Fibroblast of lung (primary cell): ENCODE results near the gene PDE4B. TPM values are rescaled to one million over a fixed set of nuclear protein-coding genes. Genes with fewer than 3 reads are reported as not detected.

Experiments
- DNase-seq, 2 donors: peaks; one replicate each; pipeline versions ENCODE4 v3.0.0 to v3.0.0-alpha.2; 2010; ENCODE audit warnings: low read depth in 2 of 2
- H2AFZ ChIP-seq: 2 replicates; pipeline ENCODE4 v1.5.1; 2012; ENCODE audit warnings: low read length, control low read depth, inconsistent platforms
- H3K27ac ChIP-seq: 2 replicates; pipeline ENCODE4 v1.5.1; 2011; ENCODE audit warnings: low read length, control low read depth; ENCODE audit not compliant: insufficient read depth
- H3K27me3 ChIP-seq: 2 replicates; pipeline ENCODE4 v1.5.1; 2011; ENCODE audit warnings: mild to moderate bottlenecking, low read length; ENCODE audit not compliant: control insufficient read depth, insufficient read depth
- H3K36me3 ChIP-seq: 2 replicates; pipeline ENCODE4 v1.5.1; 2011; ENCODE audit warnings: low read length; ENCODE audit not compliant: control insufficient read depth, insufficient read depth
- H3K4me1 ChIP-seq: 2 replicates; pipeline ENCODE4 v1.5.1; 2011; ENCODE audit warnings: low read length; ENCODE audit not compliant: control insufficient read depth, insufficient read depth; ENCODE audit errors: extremely low read depth
- H3K4me2 ChIP-seq: 2 replicates; pipeline ENCODE4 v1.5.1; 2011; ENCODE audit warnings: low read length, control low read depth; ENCODE audit not compliant: insufficient read depth; ENCODE audit errors: extremely low read depth
- H3K4me3 ChIP-seq, 4 experiments: fragments of 200-600 bp in 1 of 4; sonication (generic) in 1 of 4; replicated peaks in 1 of 4; 2 replicates each; pipeline ENCODE4 v1.5.1; 2011 to 2016; ENCODE audit warnings: low read length in 4 of 4, low read depth in 3 of 4, mild to moderate bottlenecking in 3 of 4, control low read depth in 2 of 4, inconsistent platforms in 1 of 4, mixed read lengths in 1 of 4; ENCODE audit not compliant: insufficient read depth in 1 of 4; ENCODE audit errors: control extremely low read depth in 1 of 4
- H3K79me2 ChIP-seq: 2 replicates; pipeline ENCODE4 v1.5.1; 2012; ENCODE audit warnings: mild to moderate bottlenecking, low read length, inconsistent platforms; ENCODE audit not compliant: control insufficient read depth, insufficient read depth
- H3K9ac ChIP-seq: 2 replicates; pipeline ENCODE4 v1.5.1; 2011; ENCODE audit warnings: mild to moderate bottlenecking, low read length, control low read depth; ENCODE audit not compliant: insufficient read depth
- H3K9me3 ChIP-seq: 2 replicates; pipeline ENCODE4 v1.5.1; 2012; ENCODE audit warnings: low read depth, low read length; ENCODE audit not compliant: control insufficient read depth, insufficient read depth
- H4K20me1 ChIP-seq: 2 replicates; pipeline ENCODE4 v1.5.1; 2011; ENCODE audit warnings: low read length; ENCODE audit not compliant: control insufficient read depth, insufficient read depth; ENCODE audit errors: extremely low read depth
- CTCF ChIP-seq, 2 donors: IDR thresholded peaks in 1 of 2; conservative IDR thresholded peaks in 1 of 2; 1 replicate in 1 of 2; 2 replicates in 1 of 2; pipeline ENCODE4 v1.5.1; 2011 to 2012; ENCODE audit warnings: low read length in 2 of 2, control low read depth in 1 of 2, inconsistent platforms in 1 of 2, low read depth in 1 of 2, mild to moderate bottlenecking in 1 of 2
- EZH2 ChIP-seq: IDR thresholded peaks from 2 replicates; pipeline ENCODE4 v1.5.1; 2012; ENCODE audit warnings: low read length, control low read depth, mild to moderate bottlenecking; ENCODE audit errors: missing control alignments
- polyA plus RNA-seq, 2 donors: library from polyadenylated mRNA; depleted of rRNA in 1 of 2; stranded (reverse) in 1 of 2; unstranded in 1 of 2; fragments of >200 nt; gene quantifications; 2 replicates each; pipeline ENCODE4 v1.2.1, GENCODE V29; 2011 to 2012; ENCODE audit warnings: missing spikeins in 1 of 2
- total RNA-seq: library from RNA; depleted of rRNA; stranded (reverse); fragments of >200 nt; gene quantifications from 2 replicates; pipeline ENCODE4 v1.2.1, GENCODE V29; 2014

PDE4B gene
- total and polyA plus RNA-seq, 2 donors (not counting 1 experiment from before 2014, with no cell fraction given), result 3.7 to 19.8 TPM

GRCh38 chr1:66336641-66336990 is 543.9 kb downstream of the PDE4B start:
- Histone ChIP-seq H4K20me1 (no peaks in the 10 kb centered on the region), H3K27me3 (no peaks in the 10 kb centered on the region), H3K9ac (no peak overlapping the region), H3K9me3 (no peaks in the 10 kb centered on the region), H3K4me2 (no peak overlapping the region), H3K4me1 (peaks cover 4% of the 10 kb centered on the region), H3K36me3 (no peaks in the 10 kb centered on the region), H3K79me2 (no peaks in the 10 kb centered on the region), H3K27ac (no peak overlapping the region), H3K4me3 (no peak overlapping the region), H2AFZ (no peak overlapping the region)
- TF ChIP-seq EZH2 (no peak), CTCF (conservative IDR thresholded peaks at IDR 0.05 in 1 of 2, IDR thresholded peaks at IDR 0.05 in 1 of 2; ENCODE audit: low read depth in 1 of 2, low read length in 2 of 2) (no peak)
- DNase-seq, result no peak

- Histone ChIP-seq H3K9ac (no peak overlapping the region), H3K79me2 (no peaks in the 10 kb centered on the region), H3K4me1 (no peaks in the 10 kb centered on the region), H3K4me3 (no peak overlapping the region), H3K4me2 (no peak overlapping the region), H3K9me3 (no peaks in the 10 kb centered on the region), H2AFZ (no peak overlapping the region), H3K27me3 (no peaks in the 10 kb centered on the region), H3K27ac (no peak overlapping the region), H3K36me3 (no peaks in the 10 kb centered on the region), H4K20me1 (no peaks in the 10 kb centered on the region)
- TF ChIP-seq EZH2, result no peak
- TF ChIP-seq CTCF (conservative IDR thresholded peaks at IDR 0.05 in 1 of 2, IDR thresholded peaks at IDR 0.05 in 1 of 2; ENCODE audit: low read depth in 1 of 2, low read length in 2 of 2), result no peak
- no peak for DNase-seq
These were observed 544.6 kb downstream of the PDE4B start for GRCh38 chr1:66337249-66337648.

- Histone ChIP-seq H3K4me3 (no peak overlapping the region), H3K4me2 (no peak overlapping the region), H3K36me3 (no peaks in the 10 kb centered on the region), H3K9ac (no peak overlapping the region), H2AFZ (no peak overlapping the region), H4K20me1 (no peaks in the 10 kb centered on the region), H3K79me2 (no peaks in the 10 kb centered on the region), H3K27ac (no peak overlapping the region), H3K27me3 (no peaks in the 10 kb centered on the region), H3K4me1 (no peaks in the 10 kb centered on the region), H3K9me3 (no peaks in the 10 kb centered on the region)
- DNase-seq, result no peak
- TF ChIP-seq CTCF (conservative IDR thresholded peaks at IDR 0.05 in 1 of 2, IDR thresholded peaks at IDR 0.05 in 1 of 2; ENCODE audit: low read depth in 1 of 2, low read length in 2 of 2), result no peak
- TF ChIP-seq EZH2, result no peak
These were observed 547.2 kb downstream of the PDE4B start for GRCh38 chr1:66339944-66340343.
